NCI-H2107 treated with DMSO at 0.1 percent for 48 hours (cell line): ENCODE measurements around the gene TOR4A.
"Not testable (repeated sequence)": the region's sequence is repeated elsewhere in the genome, so short reads cannot be mapped to it uniquely, and the experiment has no call there.

Experiments used
- DNase-seq: peaks from one replicate; lab custom pipeline; 2025; ENCODE audit not compliant: unreplicated experiment; lab: John Stamatoyannopoulos, UW

TOR4A gene

GRCh38 chr9:137316012-137316981, 38.8 kb downstream of the TOR4A start:
- DNase-seq: no peak

DNA sequence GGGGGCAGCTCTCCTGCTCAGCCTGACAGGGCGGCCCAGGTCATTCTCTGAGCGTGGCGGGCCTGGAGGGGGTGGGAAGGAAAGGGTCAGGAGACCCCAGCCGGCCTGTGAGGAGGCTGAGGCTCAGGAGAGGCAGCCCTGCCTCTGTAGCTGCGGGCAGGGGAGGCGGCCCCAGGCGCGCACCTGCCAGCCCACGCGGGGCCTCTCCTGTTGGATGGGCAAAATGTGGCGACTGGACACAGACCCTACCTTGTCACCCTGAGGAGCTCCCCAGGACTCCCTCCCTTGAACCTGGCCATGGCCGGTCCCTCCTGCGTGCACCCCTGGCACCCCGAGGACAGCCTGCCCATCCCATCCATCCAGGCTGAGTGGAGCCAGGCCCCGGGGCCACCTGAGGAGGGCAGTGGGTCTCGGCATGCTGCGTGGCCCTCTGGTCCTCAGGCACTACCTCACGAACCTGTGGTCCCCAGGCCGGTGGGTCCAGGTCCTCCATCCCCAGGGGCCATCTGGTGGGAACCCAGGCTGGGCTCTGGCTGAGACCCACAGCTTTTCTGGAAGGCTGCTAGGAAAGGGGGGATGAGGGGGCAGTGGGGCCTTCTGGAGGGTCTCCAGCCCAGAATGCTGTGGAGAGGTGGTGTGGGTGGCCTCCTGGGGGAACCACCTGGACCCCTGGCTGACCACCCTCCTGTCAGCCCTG, 39.6 kb downstream of the TOR4A start:
- DNase-seq: no peak

- DNase-seq: no peak
Measured at GRCh38 chr9:137317718-137318511, 40.4 kb downstream of the TOR4A start.

DNA sequence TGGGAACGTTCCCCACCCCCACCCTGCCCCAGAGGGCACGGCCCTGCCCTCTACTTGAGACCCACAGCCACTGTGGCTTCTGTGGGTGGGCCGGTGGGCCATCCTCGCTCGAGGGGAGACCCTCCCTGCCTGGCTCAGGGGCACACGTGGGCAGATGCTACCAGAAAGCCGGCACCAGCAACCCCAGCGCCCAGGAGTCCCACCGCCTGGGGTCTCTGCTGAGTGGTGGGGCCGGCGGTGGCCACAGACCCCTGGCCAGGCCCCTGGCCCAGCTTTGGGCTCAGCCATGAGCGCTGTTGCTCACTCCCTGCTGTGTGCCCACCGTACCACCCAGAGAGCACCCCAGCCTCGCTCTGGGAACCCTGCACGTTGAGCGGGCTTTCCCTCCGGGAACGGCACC, 41.1 kb downstream of the TOR4A start:
- no peak for DNase-seq

- no peak for DNase-seq
Measured at GRCh38 chr9:137319011-137319738, 41.6 kb downstream of the TOR4A start.

GRCh38 chr9:137319739-137320551, 42.4 kb downstream of the TOR4A start:
- no peak for DNase-seq

DNA sequence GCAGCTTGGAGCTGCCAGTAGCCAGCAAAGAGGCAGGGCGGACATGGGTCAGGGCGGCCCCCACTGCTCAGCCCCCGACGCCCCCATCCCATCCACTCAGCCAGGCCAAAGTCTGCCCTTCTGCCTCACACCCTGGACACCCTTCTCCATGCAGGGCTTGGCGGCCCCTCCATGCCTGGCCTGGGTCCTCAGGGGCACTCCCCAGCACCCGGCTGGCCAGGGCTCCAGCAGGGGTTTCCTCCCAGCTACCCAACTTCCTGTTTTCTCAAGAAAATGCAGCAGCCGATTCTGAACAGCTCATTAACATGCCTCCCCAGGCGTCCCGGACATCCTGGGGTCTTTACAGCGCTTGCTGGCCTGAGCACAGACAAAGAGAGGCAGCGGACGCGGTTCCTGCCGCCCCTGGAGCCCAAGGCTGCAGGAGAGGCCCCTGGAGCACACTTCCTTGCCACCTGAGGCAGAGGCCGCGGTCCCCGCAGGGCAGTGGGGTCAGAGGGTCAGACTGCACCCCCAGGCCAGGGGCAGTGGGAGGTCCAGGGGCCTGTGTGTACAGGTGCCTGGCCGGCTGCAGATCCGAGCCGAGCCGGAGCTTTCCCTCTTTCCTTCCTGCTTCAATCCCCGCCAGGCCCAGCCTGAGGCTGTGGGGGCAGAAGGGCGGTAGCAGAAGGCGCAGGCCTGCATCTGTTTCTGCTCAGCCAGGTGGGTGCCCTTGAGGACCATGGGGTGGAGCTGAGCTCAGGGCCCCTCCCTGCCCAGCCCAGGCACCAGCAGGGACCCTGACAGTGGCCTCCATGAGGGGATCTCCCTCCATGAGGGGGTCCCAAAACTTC, 43.2 kb downstream of the TOR4A start:
- no peak for DNase-seq

DNA sequence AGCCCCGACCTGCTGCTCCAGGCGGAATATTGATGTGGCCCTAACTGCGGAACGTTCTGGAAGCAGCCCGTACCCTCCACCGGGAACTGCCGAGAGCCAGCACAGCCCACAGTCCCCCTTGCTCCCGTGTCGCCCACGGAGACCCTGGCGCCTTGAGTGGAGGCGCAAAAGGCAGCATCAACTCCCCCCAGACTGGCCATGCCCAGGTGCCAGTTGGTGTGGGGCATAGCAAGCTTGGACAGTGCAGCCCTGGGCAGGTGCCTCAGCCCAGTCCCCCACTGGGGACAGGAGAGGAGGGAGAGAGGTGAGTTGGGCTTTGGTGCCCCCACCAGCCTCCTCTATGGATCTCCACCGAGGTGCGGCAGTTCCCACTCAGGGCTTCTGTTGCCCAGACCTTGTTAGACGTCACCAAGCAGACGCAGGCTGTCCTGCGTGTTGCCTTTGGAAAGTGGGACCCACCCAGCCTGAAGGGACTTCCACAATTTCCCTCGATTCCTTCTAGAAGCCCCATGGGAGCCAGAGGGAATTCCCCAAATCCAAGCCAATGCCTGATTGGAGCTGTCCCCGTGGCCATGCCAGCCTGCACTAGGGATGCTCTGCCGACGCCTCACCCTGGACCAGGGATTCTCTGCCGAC, 44.3 kb downstream of the TOR4A start:
- DNase-seq: no peak

DNA sequence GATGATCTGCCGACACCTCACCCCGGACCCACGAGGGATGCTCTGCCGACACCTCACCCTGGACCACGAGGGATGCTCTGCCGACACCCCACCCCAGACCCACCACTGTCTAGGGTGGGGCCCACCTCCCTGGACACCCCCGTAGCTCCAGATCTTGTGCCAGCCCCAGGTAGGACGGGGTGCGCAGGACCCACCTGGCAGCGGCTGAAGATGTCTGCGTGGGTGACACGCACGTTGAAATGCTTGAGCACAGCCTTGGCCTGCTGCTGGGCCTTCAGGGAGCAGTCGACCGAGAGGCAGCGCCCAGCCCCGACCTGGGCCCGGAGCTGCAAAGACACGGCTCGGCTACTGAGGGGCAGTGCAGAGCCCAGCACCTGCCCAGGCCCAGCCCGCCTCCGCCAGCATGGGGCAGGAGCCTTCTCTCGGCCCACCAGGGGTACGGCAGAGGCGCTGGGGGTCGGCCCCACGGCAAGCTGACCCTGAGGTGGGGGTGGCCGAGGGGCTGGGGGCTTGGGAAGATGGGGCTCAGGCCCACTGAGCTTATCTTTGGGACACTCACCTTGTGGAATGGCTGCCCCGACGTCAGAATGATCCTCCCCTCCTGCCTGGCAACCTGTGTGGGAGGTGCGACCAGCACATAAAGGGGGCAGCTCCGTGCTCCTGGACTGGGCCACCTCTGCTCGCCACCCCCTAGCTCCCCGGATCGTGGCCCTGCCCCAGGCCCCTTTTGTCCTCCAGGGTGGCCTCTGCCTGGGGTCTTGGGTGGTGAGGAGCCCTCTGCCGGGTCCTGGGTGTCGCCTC, 46.2 kb downstream of the TOR4A start:
- no peak for DNase-seq

- DNase-seq: no peak
Measured at GRCh38 chr9:137325124-137325523, 47.6 kb downstream of the TOR4A start.

- no peak for DNase-seq
Measured at GRCh38 chr9:137325799-137326198, 48.3 kb downstream of the TOR4A start.

- DNase-seq: no peak
Measured at GRCh38 chr9:137326445-137327065, 49.0 kb downstream of the TOR4A start.

DNA sequence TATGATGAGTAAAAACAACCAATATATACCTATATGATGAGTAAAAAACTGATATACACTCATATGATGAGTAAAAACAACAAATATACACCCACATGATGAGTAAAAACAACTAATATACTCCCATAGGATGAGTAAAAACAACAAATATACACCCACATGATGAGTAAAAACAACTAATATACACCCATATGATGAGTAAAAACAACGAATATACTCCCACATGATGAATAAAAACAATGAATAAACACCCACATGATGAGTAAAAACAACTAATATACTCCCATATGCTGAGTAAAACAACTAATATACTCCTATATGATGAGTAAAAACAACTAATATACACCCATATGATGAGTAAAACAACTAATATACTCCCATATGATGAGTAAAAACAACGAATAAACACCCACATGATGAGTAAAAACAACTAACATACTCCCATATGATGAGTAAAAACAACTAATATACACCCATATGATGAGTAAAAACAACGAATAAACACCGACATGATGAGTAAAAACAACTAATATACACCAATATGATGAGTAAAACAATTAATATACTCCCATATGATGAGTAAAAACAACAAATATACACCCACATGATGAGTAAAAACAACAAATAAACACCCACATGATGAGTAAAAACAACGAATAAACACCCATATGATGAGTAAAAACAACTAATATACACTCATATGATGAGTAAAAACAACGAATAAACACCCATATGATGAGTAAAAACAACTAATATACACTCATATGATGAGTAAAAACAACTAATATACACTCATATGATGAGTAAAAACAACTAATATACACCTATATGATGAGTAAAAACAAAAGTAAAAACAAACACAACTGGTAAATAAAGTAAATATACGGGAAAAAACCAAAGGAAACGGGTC, 50.4 kb downstream of the TOR4A start:
- not testable (repeated sequence) for DNase-seq

DNA sequence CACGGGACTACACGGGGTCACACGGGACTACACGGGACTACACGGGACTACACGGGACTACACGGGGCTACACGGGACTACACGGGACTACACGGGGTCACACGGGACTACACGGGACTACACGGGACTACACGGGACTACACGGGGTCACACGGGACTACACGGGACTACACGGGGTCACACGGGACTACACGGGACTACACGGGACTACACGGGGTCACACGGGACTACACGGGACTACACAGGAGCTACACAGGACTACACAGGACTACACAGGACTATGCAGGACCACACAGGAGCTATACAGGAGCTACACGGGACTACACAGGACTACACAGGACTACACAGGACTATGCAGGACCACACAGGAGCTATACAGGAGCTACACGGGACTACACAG, 52.1 kb downstream of the TOR4A start:
- DNase-seq: not testable (repeated sequence)

DNA sequence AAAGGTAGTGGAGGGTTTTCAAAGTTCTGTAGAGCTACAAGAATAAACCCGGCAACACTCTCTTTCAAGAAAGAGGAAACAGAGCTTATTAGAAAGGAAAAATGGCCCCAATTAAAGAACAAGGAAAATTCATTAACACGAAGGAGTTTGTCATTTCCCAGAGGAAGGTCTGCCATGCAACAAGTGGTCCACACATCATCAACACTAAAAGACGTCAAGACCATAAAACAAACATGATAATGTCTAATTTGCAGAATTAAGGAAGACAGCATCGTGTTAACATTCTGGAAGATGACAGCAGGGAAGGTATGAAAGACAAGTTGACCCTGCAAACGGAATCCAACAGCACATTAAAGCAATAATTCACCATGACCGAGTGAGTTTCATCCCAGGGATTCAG, 53.2 kb downstream of the TOR4A start:
- no peak for DNase-seq

DNA sequence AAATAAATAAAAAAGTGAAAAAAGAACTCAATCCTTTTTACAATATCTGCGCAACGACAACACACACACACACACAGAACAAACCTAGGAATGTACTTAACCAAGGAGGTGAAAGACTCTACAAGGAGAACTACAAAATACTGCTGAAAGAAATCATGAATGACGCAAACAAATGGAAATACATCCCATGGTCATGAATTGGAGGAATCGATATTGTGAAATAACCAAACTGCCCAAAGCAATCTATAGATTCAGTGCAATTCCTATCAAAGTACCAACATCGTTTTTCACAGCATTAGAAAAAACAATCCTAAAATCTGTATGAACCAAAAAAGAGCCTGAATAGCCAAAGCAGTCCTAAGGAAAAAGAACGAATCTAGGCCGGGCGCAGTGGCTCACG, 54.4 kb downstream of the TOR4A start:
- no peak for DNase-seq
